HEK293 (cell line): Measurements from ENCODE around the gene PDE6H.

ENCODE experiments used
- CTCF ChIA-PET: fragments of 350-600 bp; formaldehyde crosslinking; extraction: SDS; loops from one replicate; lab custom pipeline; 2021; ENCODE audit warnings: antibody characterized with exemption; lab: Yijun Ruan, JAX
- POLR2A ChIA-PET: fragments of 300-600 bp; formaldehyde crosslinking; extraction: SDS; loops from one replicate; lab custom pipeline; 2020; ENCODE audit warnings: antibody characterized with exemption, inconsistent platforms; lab: Yijun Ruan, JAX
- H3K27ac ChIP-seq: fragments of 200-500 bp; sonication (Bioruptor generic); 2 replicates; pipeline ENCODE4 v1.5.1; 2014; ENCODE audit warnings: low read depth, low read length, control low read depth, inconsistent platforms; ENCODE audit errors: extremely low read depth
- H3K36me3 ChIP-seq, 2 experiments: fragments of 200-500 bp in 1 of 2; sonication (Bioruptor generic) in 1 of 2; 1 replicate in 1 of 2; 2 replicates in 1 of 2; pipeline ENCODE4 v1.5.1; 2014 to 2017; ENCODE audit warnings: inconsistent platforms in 2 of 2, low read length in 2 of 2; ENCODE audit not compliant: control insufficient read depth in 2 of 2, insufficient read depth in 1 of 2
- H3K4me1 ChIP-seq: fragments of 200-500 bp; sonication (Bioruptor generic); 2 replicates; pipeline ENCODE4 v1.5.1; 2014; ENCODE audit warnings: mild to moderate bottlenecking, low read length, inconsistent platforms; ENCODE audit not compliant: control insufficient read depth, insufficient read depth
- H3K4me3 ChIP-seq: 2 replicates; pipeline ENCODE4 v1.5.1; 2011; ENCODE audit warnings: low read depth, mild to moderate bottlenecking, control low read depth, low read length, moderate library complexity
- H3K9me3 ChIP-seq: fragments of 200-500 bp; sonication (Bioruptor generic); 2 replicates; pipeline ENCODE4 v1.5.1; 2014; ENCODE audit warnings: low read depth, low read length, inconsistent platforms; ENCODE audit not compliant: control insufficient read depth, insufficient read depth
- WT1 ChIP-seq: fragments of 450-650 bp; formaldehyde crosslinking; IDR thresholded peaks from 2 replicates; pipeline ENCODE4 v1.5.1; 2016; ENCODE audit warnings: missing biosample characterization, missing genetic modification characterization
- ZNF112 ChIP-seq: fragments of 450-650 bp; formaldehyde crosslinking; IDR thresholded peaks from 2 replicates; pipeline ENCODE4 v1.5.0; 2017; ENCODE audit warnings: missing biosample characterization, missing genetic modification characterization
- ZNF132 ChIP-seq: fragments of 450-650 bp; formaldehyde crosslinking; IDR thresholded peaks from 2 replicates; pipeline ENCODE4 v1.5.1; 2017; ENCODE audit warnings: missing biosample characterization, missing genetic modification characterization, borderline replicate concordance
- ZNF169 ChIP-seq: fragments of 450-650 bp; formaldehyde crosslinking; IDR thresholded peaks from 2 replicates; pipeline ENCODE4 v1.5.1; 2016; ENCODE audit warnings: missing biosample characterization, missing genetic modification characterization
- ZNF2 ChIP-seq: fragments of 450-650 bp; formaldehyde crosslinking; IDR thresholded peaks from 2 replicates; pipeline ENCODE4 v1.5.1; 2016; ENCODE audit warnings: missing biosample characterization, missing genetic modification characterization
- ZNF211 ChIP-seq: fragments of 450-650 bp; formaldehyde crosslinking; IDR thresholded peaks from 2 replicates; pipeline ENCODE4 v1.5.1; 2016; ENCODE audit warnings: low read depth, missing biosample characterization, missing genetic modification characterization
- ZNF274 ChIP-seq, 2 experiments: fragments of 200-500 bp in 1 of 2; fragments of 450-650 bp in 1 of 2; sonication (Bioruptor generic) in 1 of 2; formaldehyde crosslinking in 1 of 2; IDR thresholded peaks; 2 replicates each; pipeline versions ENCODE4 v1.5.1 to v1.6.1; 2014 to 2016; ENCODE audit warnings: borderline replicate concordance in 1 of 2, inconsistent platforms in 1 of 2, low read length in 1 of 2, missing biosample characterization in 1 of 2, missing genetic modification characterization in 1 of 2
- ZNF324 ChIP-seq: fragments of 450-650 bp; formaldehyde crosslinking; IDR thresholded peaks from 2 replicates; pipeline ENCODE4 v1.5.1; 2016; ENCODE audit warnings: missing biosample characterization, missing genetic modification characterization
- ZNF37A ChIP-seq: fragments of 450-650 bp; IDR thresholded peaks from 2 replicates; pipeline ENCODE4 v1.5.1; 2018; ENCODE audit warnings: missing biosample characterization, missing genetic modification characterization
- ZNF560 ChIP-seq: fragments of 450-650 bp; formaldehyde crosslinking; IDR thresholded peaks from 2 replicates; pipeline ENCODE4 v1.5.1; 2017; ENCODE audit warnings: missing biosample characterization, missing genetic modification characterization, borderline replicate concordance
- ZNF621 ChIP-seq: fragments of 450-650 bp; formaldehyde crosslinking; IDR thresholded peaks from 2 replicates; pipeline ENCODE4 v1.5.1; 2017; ENCODE audit warnings: missing biosample characterization, missing genetic modification characterization
- ZNF707 ChIP-seq: fragments of 450-650 bp; formaldehyde crosslinking; IDR thresholded peaks from 2 replicates; pipeline ENCODE4 v1.5.1; 2016; ENCODE audit warnings: missing biosample characterization, missing genetic modification characterization
- TF ChIP-seq, protein P1 (sequence below): fragments of 450-650 bp; formaldehyde crosslinking; IDR thresholded peaks from 2 replicates; pipeline ENCODE4 v1.5.1; 2016; ENCODE audit warnings: missing biosample characterization, missing genetic modification characterization
- TF ChIP-seq, protein P2 (sequence below): fragments of 450-650 bp; formaldehyde crosslinking; IDR thresholded peaks from 2 replicates; pipeline ENCODE4 v1.5.1; 2017; ENCODE audit warnings: missing biosample characterization, missing genetic modification characterization
- TF ChIP-seq, protein P3 (sequence below): fragments of 450-650 bp; formaldehyde crosslinking; IDR thresholded peaks from 2 replicates; pipeline ENCODE4 v1.5.1; 2016; ENCODE audit warnings: missing biosample characterization, missing genetic modification characterization
- TF ChIP-seq, protein P4 (sequence below): fragments of 450-650 bp; formaldehyde crosslinking; conservative IDR thresholded peaks from 2 replicates; pipeline ENCODE4 v1.5.1; 2016; ENCODE audit warnings: low read depth, missing biosample characterization, missing genetic modification characterization

The PDE6H gene

DNA sequence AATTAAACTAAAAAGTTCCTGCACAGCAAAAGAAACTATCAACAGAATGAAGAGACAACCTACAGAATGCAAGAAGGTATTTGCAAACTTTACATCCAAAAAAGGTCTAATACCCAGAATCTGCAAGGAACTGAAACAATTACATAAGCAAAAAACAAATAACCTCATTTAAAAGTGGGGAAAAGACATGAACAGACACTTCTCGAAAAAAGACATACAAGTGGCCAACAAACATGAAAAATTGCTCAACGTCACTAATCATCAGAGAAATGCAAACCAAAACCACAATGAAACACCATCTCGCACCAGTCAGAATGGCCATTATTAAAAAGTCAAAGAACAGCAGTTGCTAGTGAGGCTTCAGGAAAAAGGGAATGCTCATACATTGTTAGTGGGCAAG is 15.2 kb downstream of the PDE6H start:
- no peak overlapping the region for H3K4me3 ChIP-seq
- H3K27ac ChIP-seq = no peak overlapping the region
- ChIA-PET CTCF (no interaction called here), POLR2A (no interaction called here)
- no peaks in the 10 kb centered on the region for H3K9me3 ChIP-seq
- no peaks in the 10 kb centered on the region for H3K36me3 ChIP-seq
- TF ChIP-seq ZNF37A (tag by site-specific recombination) (no peak), ZNF324 (tag by site-specific recombination) (no peak), ZNF112 (tag by site-specific recombination) (no peak)
- no peaks in the 10 kb centered on the region for H3K4me1 ChIP-seq

DNA sequence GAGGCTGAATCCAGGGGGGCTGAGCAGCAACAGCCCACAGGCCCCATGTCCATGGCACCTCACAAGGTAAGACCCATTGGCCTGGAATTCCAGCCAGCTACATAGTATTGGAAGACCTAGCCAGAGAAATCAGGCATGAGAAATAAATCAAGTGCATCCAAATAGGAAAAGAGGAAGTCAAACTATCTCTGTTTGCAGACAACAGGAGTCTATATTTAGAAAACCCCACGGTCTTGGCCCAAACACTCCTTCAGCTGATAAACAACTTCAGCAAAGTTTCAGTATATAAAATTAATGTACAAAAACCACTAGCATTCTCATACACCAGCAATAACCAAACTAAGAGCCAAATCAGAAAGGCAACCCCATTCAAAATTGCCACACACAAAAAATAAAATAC is 16.9 kb downstream of the PDE6H start:
- CTCF ChIA-PET = interaction anchor here (0.5 kb wide), 1 partner anchor 910 kb away, joined by 4 read pairs; no protein-coding TSS in a partner anchor

More for the DNA sequence above, 16.9 kb downstream of the PDE6H start:
- Histone ChIP-seq H3K4me3 (no peak overlapping the region), H3K9me3 (no peaks in the 10 kb centered on the region)
- TF ChIP-seq, protein P1, sequence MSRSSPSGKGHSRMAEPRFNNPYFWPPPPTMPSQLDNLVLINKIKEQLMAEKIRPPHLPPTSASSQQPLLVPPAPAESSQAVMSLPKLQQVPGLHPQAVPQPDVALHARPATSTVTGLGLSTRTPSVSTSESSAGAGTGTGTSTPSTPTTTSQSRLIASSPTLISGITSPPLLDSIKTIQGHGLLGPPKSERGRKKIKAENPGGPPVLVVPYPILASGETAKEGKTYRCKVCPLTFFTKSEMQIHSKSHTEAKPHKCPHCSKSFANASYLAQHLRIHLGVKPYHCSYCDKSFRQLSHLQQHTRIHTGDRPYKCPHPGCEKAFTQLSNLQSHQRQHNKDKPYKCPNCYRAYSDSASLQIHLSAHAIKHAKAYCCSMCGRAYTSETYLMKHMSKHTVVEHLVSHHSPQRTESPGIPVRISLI (tag by site-specific recombination) = no peak
- TF ChIP-seq WT1 (no peak), ZNF211 (tag by site-specific recombination) (no peak), ZNF560 (tag by site-specific recombination) (no peak), ZNF169 (tag by site-specific recombination) (no peak), ZNF2 (no peak), ZNF621 (no peak), ZNF707 (no peak), ZNF274 (IDR thresholded peaks at IDR 0.05; ENCODE audit: low read length) (no peak), ZNF274 (tag by site-specific recombination; IDR thresholded peaks at IDR 0.05; ENCODE audit: borderline replicate concordance) (no peak), ZNF132 (tag by site-specific recombination) (no peak)
- TF ChIP-seq, protein P2, sequence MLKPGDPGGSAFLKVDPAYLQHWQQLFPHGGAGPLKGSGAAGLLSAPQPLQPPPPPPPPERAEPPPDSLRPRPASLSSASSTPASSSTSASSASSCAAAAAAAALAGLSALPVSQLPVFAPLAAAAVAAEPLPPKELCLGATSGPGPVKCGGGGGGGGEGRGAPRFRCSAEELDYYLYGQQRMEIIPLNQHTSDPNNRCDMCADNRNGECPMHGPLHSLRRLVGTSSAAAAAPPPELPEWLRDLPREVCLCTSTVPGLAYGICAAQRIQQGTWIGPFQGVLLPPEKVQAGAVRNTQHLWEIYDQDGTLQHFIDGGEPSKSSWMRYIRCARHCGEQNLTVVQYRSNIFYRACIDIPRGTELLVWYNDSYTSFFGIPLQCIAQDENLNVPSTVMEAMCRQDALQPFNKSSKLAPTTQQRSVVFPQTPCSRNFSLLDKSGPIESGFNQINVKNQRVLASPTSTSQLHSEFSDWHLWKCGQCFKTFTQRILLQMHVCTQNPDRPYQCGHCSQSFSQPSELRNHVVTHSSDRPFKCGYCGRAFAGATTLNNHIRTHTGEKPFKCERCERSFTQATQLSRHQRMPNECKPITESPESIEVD (tag by site-specific recombination) = no peak
- TF ChIP-seq, protein P3, sequence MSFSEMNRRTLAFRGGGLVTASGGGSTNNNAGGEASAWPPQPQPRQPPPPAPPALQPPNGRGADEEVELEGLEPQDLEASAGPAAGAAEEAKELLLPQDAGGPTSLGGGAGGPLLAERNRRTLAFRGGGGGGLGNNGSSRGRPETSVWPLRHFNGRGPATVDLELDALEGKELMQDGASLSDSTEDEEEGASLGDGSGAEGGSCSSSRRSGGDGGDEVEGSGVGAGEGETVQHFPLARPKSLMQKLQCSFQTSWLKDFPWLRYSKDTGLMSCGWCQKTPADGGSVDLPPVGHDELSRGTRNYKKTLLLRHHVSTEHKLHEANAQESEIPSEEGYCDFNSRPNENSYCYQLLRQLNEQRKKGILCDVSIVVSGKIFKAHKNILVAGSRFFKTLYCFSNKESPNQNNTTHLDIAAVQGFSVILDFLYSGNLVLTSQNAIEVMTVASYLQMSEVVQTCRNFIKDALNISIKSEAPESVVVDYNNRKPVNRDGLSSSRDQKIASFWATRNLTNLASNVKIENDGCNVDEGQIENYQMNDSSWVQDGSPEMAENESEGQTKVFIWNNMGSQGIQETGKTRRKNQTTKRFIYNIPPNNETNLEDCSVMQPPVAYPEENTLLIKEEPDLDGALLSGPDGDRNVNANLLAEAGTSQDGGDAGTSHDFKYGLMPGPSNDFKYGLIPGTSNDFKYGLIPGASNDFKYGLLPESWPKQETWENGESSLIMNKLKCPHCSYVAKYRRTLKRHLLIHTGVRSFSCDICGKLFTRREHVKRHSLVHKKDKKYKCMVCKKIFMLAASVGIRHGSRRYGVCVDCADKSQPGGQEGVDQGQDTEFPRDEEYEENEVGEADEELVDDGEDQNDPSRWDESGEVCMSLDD (tag by site-specific recombination) = no peak
- TF ChIP-seq, protein P4, sequence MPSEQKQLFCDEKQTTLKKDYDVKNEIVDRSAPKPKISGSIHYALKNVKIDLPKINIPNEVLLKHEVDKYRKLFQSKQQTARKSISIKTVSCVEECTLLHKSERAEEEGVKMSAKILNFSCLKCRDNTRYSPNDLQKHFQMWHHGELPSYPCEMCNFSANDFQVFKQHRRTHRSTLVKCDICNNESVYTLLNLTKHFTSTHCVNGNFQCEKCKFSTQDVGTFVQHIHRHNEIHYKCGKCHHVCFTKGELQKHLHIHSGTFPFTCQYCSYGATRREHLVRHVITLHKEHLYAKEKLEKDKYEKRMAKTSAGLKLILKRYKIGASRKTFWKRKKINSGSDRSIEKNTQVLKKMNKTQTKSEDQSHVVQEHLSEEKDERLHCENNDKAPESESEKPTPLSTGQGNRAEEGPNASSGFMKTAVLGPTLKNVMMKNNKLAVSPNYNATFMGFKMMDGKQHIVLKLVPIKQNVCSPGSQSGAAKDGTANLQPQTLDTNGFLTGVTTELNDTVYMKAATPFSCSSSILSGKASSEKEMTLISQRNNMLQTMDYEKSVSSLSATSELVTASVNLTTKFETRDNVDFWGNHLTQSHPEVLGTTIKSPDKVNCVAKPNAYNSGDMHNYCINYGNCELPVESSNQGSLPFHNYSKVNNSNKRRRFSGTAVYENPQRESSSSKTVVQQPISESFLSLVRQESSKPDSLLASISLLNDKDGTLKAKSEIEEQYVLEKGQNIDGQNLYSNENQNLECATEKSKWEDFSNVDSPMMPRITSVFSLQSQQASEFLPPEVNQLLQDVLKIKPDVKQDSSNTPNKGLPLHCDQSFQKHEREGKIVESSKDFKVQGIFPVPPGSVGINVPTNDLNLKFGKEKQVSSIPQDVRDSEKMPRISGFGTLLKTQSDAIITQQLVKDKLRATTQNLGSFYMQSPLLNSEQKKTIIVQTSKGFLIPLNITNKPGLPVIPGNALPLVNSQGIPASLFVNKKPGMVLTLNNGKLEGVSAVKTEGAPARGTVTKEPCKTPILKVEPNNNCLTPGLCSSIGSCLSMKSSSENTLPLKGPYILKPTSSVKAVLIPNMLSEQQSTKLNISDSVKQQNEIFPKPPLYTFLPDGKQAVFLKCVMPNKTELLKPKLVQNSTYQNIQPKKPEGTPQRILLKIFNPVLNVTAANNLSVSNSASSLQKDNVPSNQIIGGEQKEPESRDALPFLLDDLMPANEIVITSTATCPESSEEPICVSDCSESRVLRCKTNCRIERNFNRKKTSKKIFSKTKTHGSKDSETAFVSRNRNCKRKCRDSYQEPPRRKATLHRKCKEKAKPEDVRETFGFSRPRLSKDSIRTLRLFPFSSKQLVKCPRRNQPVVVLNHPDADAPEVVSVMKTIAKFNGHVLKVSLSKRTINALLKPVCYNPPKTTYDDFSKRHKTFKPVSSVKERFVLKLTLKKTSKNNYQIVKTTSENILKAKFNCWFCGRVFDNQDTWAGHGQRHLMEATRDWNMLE (tag by site-specific recombination) = no peak
- TF ChIP-seq, all 188 proteins: peak for 0
- H3K4me1 ChIP-seq = no peaks in the 10 kb centered on the region
- POLR2A ChIA-PET = no interaction called here
- no peak overlapping the region for H3K27ac ChIP-seq
- no peaks in the 10 kb centered on the region for H3K36me3 ChIP-seq
